HepG2 (cell line): ENCODE data around the gene EIF4G1. TPM values are rescaled to one million over a fixed set of nuclear protein-coding genes. Genes with fewer than 3 reads are reported as not detected.

Source experiments
- CEBPZ ChIP-seq: IDR thresholded peaks from 2 replicates; pipeline ENCODE4 v1.6.1; 2012; ENCODE audit warnings: low read length, improper control_type of control experiment
- ELK4 ChIP-seq: sonication (generic); formaldehyde crosslinking; IDR thresholded peaks from 2 replicates; pipeline ENCODE4 v1.9.0; 2021; ENCODE audit warnings: missing genetic modification reagents, borderline replicate concordance
- ETS1 ChIP-seq: sonication (generic); formaldehyde crosslinking; IDR thresholded peaks from 2 replicates; pipeline ENCODE4 v1.4.0; 2020; ENCODE audit warnings: missing genetic modification reagents
- ETV5 ChIP-seq: IDR thresholded peaks from 2 replicates; pipeline ENCODE4 v1.6.1; 2018; ENCODE audit warnings: missing biosample characterization, missing genetic modification reagents, inconsistent platforms, borderline replicate concordance
- GTF2F1 ChIP-seq: fragments of 150-350 bp; IDR thresholded peaks from 2 replicates; pipeline ENCODE4 v1.6.1; 2014; ENCODE audit warnings: low read length
- HMG20A ChIP-seq: IDR thresholded peaks from 2 replicates; pipeline ENCODE4 v1.6.1; 2016; ENCODE audit warnings: borderline replicate concordance
- MTA1 ChIP-seq: sonication (generic); formaldehyde crosslinking; IDR thresholded peaks from 2 replicates; pipeline ENCODE4 v1.4.0; 2020; ENCODE audit warnings: missing genetic modification reagents, mild to moderate bottlenecking, borderline replicate concordance
- MYPOP ChIP-seq: sonication (generic); formaldehyde crosslinking; IDR thresholded peaks from 2 replicates; pipeline ENCODE4 v1.8.1; 2023; ENCODE audit warnings: mild to moderate bottlenecking, moderate library complexity, missing genetic modification reagents
- NR3C1 ChIP-seq: sonication (generic); formaldehyde crosslinking; IDR thresholded peaks from 2 replicates; pipeline ENCODE4 v1.4.0; 2020; ENCODE audit warnings: missing genetic modification reagents
- REST ChIP-seq, 2 experiments: IDR thresholded peaks; 2 replicates each; pipeline ENCODE4 v1.6.1; 2011 to 2012; ENCODE audit warnings: low read length in 2 of 2, borderline replicate concordance in 1 of 2, low read depth in 1 of 2, mild to moderate bottlenecking in 1 of 2, moderate library complexity in 1 of 2
- SP1 ChIP-seq, 2 experiments: fragments of 450-650 bp in 1 of 2; sonication (generic) in 1 of 2; formaldehyde crosslinking in 1 of 2; IDR thresholded peaks; 2 replicates each; pipeline versions ENCODE4 v1.4.0 to v1.6.1; 2016 to 2020; ENCODE audit warnings: missing genetic modification reagents in 1 of 2
- ZBTB49 ChIP-seq: sonication (generic); formaldehyde crosslinking; IDR thresholded peaks from 2 replicates; pipeline ENCODE4 v1.4.0; 2020; ENCODE audit warnings: missing genetic modification reagents, borderline replicate concordance
- ZNF317 ChIP-seq: sonication (generic); formaldehyde crosslinking; IDR thresholded peaks from 2 replicates; pipeline ENCODE4 v1.5.0; 2020; ENCODE audit warnings: mild to moderate bottlenecking, missing genetic modification reagents
- ZNF816 ChIP-seq: sonication (generic); formaldehyde crosslinking; IDR thresholded peaks from 2 replicates; pipeline ENCODE4 v1.8.0; 2022; ENCODE audit warnings: missing genetic modification reagents, mild to moderate bottlenecking, borderline replicate concordance
- polyA plus RNA-seq, 8 experiments: library from polyadenylated mRNA; depleted of rRNA in 3 of 8; stranded (reverse) in 7 of 8; unstranded in 1 of 8; fragments of >200 nt; fragmentation: Illumina TruSeq in 4 of 8; extraction: Trizol in 4 of 8; gene quantifications; 2 replicates each; pipeline versions ENCODE4 v1.2.1 to v1.2.3, GENCODE V29; 2011 to 2016; ENCODE audit warnings: low read depth in 4 of 8, missing spikeins in 1 of 8, mixed read lengths in 1 of 8; ENCODE audit not compliant: insufficient read depth in 1 of 8
- total RNA-seq, 5 experiments: library from RNA; depleted of rRNA; stranded (reverse); fragments of >200 nt; fragmentation: Illumina TruSeq; extraction: Trizol; gene quantifications; 2 replicates each; pipeline ENCODE4 v1.2.3, GENCODE V29; 2016; ENCODE audit warnings: low read depth in 1 of 5

The EIF4G1 gene
- total and polyA plus RNA-seq, 2 of the 13 experiments (the other 11 are each of a cell fraction or from before 2014, with no cell fraction given), result 208 to 213 TPM

GRCh38 chr3:184335661-184336546 is 21.5 kb downstream of the EIF4G1 start (continued):
- peak; percentile 74; the same call in 1 of the 2 replicates for TF ChIP-seq ZNF317 (CRISPR knock-in tag)
- TF ChIP-seq MYPOP (CRISPR knock-in tag), result no peak
- TF ChIP-seq ETS1, result no peak
- TF ChIP-seq ETV5 (CRISPR knock-in tag), result no peak
- peak; percentile 79; the same call in 1 of the 2 replicates for TF ChIP-seq ZNF816
- no peak for TF ChIP-seq NR3C1 (CRISPR knock-in tag)
- TF ChIP-seq ELK4, result no peak
- peak; percentile 37; the same call in 1 of the 2 replicates for TF ChIP-seq MTA1
- no peak for TF ChIP-seq HMG20A
- no peak for TF ChIP-seq REST (IDR thresholded peaks at IDR 0.05; ENCODE audit: borderline replicate concordance in 1 of 2, low read depth in 1 of 2, low read length in 2 of 2)
- TF ChIP-seq ZBTB49 (CRISPR knock-in tag), result no peak
- TF ChIP-seq CEBPZ, result no peak
- no peak for TF ChIP-seq GTF2F1
- TF ChIP-seq SP1 (IDR thresholded peaks at IDR 0.05), result no peak
- peak; percentile 98 for TF ChIP-seq SP1 (CRISPR knock-in tag; IDR thresholded peaks at IDR 0.05)
